GM18867 (cell line): ENCODE results near the gene POLR2H.

Experiments
- ATAC-seq: cut with Tn5 transposase; IDR thresholded peaks from one replicate; pipeline ENCODE4 v1.9.1; 2021; ENCODE audit warnings: mild to moderate bottlenecking, moderate library complexity; ENCODE audit not compliant: unreplicated experiment

The POLR2H gene

GRCh38 chr3:184386047-184386806 is 24.7 kb downstream of the POLR2H start:
- ATAC-seq, result no peak

GRCh38 chr3:184387174-184387714 is 25.7 kb downstream of the POLR2H start:
- ATAC-seq, result no peak

GRCh38 chr3:184388164-184388935 is 26.8 kb downstream of the POLR2H start:
- no peak for ATAC-seq

- no peak for ATAC-seq
Measured at GRCh38 chr3:184388936-184389230, 27.4 kb downstream of the POLR2H start.

GRCh38 chr3:184389384-184389783 is 27.9 kb downstream of the POLR2H start:
- no peak for ATAC-seq

GRCh38 chr3:184389935-184390528 is 28.5 kb downstream of the POLR2H start:
- no peak for ATAC-seq

GRCh38 chr3:184391266-184391665 is 29.8 kb downstream of the POLR2H start:
- no peak for ATAC-seq

GRCh38 chr3:184395320-184395660 is 33.8 kb downstream of the POLR2H start:
- ATAC-seq, result no peak

- no peak for ATAC-seq
Measured at GRCh38 chr3:184399410-184399809, 37.9 kb downstream of the POLR2H start.

- ATAC-seq, result no peak
Measured at GRCh38 chr3:184405075-184406030, 43.8 kb downstream of the POLR2H start.

GRCh38 chr3:184409331-184409926 is 47.9 kb downstream of the POLR2H start:
- ATAC-seq, result no peak

- ATAC-seq, result no peak
Measured at GRCh38 chr3:184409946-184410500, 48.5 kb downstream of the POLR2H start.

GRCh38 chr3:184414418-184415202 is 53.1 kb downstream of the POLR2H start:
- ATAC-seq, result no peak

GRCh38 chr3:184415203-184415490 is 53.6 kb downstream of the POLR2H start:
- no peak for ATAC-seq

GRCh38 chr3:184417619-184418327 is 56.3 kb downstream of the POLR2H start:
- ATAC-seq, result peak; percentile 90
